ENCODE measurements around the gene TTC22.
A peak's percentile ranks its signal among the peaks of the same experiment; 100 is the strongest.

TTC22 gene

DNA sequence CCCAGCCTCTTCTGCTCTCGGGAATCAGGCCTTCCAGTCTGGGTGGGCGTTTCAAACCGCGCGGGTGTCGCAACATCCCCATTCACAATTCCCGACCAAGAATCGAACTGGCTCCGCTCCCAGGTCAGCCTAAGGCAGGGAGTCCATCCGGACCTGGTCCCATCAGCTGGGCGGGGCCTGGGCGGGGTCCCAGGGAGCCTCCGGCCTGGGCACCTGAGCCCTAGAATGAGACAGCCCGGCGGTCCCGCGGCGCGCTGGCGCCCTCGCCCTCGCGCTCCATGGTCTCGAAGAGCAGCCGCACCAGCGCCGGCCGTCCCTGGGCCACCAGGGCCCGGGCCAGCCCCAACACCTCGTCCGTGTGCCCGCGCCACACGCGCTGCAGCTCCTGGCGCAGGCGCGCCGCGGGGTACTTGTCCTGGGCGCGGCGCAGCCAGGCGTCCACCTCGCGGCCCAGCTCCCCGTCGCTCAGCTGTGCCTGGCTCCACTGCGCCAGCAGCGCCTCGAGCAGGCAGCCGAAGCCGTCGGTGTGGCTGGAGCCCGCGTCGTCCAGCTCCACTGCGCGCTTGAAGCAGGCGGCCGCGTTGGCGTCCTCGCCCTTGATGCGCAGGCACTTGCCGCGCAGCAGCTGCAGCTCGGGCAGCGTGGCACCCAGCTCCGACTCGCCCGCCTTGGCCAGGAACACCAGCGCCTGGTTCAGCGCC lies 19.9 kb downstream of the TTC22 start:
- DNase-seq: no peak

DNA sequence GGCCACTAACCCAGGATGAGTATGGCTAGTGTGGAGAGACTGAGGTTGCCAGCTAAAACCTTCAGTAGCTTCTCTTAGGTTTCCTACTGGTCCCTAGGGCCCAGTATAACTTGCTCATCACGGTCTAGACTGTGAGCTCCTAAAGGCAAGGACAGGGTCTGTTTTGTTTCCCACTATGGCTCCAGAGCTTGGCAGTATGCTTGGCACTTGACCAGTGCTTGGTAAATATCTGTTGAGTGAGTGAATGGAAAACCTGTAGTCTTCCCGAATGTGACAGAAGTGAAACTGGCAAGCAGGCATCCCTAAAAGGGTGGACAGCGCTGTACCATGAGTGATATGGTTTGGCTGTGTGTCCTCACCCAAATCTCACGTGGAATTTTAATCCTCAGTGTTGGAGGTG lies 23.7 kb downstream of the TTC22 start:
- DNase-seq: peak; percentile 36

GRCh38 chr1:54777011-54777410 lies 24.1 kb downstream of the TTC22 start:
- peak; percentile 69 for DNase-seq

GRCh38 chr1:54775828-54776721 lies 25.0 kb downstream of the TTC22 start:
- DNase-seq: peak; percentile 79

DNA sequence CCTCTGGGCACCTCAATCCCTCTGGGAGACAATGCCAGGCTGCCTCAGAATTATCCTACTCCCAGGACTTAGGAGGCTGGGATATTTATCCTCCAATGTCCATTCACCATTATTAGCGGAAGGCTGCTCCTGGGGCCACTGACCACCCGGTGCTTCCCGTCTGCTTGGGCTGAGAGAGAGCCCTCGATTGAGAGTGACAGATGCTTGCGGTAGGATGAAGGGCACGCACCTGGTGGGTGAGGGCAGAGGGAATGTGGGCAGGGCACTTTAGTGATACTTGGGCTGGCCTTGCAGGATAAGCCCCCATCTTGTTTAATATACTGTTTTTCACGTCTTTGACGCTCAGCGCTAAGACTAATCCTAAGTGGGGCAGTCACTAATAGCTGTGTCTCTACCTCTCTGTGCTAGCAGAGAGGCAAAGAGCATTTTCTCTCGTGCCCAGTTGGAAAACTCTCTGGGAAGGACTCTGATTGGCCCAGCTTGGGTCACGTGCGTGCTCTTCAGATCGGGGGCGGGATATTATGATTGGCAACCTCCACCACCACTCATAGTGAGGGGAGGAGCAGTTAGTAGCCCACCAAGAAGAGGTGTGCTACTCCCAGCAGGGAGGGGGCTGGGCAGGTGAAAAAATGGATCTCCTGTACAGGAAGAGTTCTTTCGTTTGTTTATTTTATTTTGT lies 26.2 kb downstream of the TTC22 start:
- DNase-seq: peak; percentile 57

DNA sequence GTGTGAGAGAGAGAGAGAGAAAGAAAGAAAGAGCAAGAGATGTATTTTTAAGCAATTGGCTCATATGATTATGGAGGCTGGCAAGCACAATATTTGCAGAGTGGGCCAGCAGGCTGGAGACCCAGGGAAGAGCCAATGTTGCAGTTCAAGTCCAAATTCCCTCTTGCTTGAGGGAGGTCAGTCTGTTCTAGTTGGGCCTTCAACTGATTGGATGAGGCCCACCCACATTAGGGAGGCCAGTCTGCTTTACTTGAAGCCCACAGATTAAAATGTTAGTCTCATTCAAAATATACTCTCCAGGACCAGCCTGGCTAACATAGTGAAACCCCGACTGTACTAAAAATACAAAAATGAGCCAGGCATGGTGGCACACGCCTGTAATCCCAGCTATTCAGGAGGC lies 28.2 kb downstream of the TTC22 start:
- DNase-seq: no peak

- peak; percentile 57 for DNase-seq
These were observed 33.0 kb downstream of the TTC22 start for GRCh38 chr1:54768093-54768492.

- DNase-seq: no peak
These were observed 33.6 kb downstream of the TTC22 start for GRCh38 chr1:54767526-54767925.

- peak; percentile 92 for DNase-seq
These were observed 34.4 kb downstream of the TTC22 start for GRCh38 chr1:54766726-54767125.

- no peak for DNase-seq
These were observed 36.1 kb downstream of the TTC22 start for GRCh38 chr1:54764922-54765561.

DNA sequence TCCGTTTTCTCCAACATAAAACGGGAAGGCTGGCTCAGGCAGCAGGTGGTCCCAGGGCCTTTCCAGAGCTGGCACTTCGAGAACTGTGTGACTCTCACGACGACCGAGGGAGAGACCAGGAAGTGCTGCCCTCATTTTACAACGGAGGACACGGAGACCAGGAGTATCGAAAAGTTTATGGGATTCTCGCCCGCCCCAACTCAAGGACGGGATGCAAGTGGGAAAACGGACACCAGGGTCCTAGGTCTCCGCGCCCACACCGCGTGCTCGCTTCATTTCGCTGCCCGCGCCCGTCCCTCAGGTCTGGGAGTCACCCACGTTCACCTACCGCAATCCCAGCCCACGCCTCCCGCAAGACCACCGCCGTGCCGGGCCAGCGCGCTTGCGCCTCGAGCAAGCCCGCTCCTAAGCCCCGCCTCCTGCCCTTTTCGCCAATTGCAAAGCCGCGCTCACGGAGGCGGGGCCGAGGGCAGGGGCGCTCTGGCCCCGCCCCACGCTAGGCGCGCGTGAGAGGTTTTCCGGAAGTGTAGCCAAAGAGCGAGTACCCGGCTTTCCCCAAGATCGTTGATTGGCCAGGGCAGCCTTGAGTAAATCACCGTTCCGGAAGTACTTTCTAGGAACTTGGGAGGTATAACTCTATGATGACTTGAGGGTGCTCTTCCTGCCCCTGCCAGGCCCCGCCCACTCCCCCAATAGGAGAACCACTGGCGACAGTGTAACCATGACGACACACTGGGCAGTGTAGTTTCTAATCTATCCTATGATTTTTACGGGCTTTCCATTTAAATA lies 36.8 kb downstream of the TTC22 start, which contains the start of gene PARS2:
PARS2 (minus strand) TSS at position 391 of the 789 bp plus-strand sequence. CDS start 5,362 bp downstream, outside the sequence.
- DNase-seq: peak; percentile 98

DNA sequence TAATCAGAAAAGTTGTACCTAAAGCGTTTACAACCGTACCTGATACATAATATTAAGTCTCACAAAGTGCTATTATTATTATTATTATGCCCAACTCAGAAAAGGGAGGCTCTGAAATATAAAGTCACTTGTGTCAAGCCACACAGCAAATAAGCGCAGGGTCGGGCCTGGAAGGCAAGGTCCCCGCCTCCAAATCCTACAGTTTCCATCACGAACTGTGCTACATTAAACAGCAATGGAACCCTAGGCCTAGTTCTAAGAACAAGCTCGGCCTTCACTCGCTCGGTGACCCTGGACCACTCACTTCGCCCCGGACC lies 37.3 kb downstream of the TTC22 start:
- no peak for DNase-seq

DNA sequence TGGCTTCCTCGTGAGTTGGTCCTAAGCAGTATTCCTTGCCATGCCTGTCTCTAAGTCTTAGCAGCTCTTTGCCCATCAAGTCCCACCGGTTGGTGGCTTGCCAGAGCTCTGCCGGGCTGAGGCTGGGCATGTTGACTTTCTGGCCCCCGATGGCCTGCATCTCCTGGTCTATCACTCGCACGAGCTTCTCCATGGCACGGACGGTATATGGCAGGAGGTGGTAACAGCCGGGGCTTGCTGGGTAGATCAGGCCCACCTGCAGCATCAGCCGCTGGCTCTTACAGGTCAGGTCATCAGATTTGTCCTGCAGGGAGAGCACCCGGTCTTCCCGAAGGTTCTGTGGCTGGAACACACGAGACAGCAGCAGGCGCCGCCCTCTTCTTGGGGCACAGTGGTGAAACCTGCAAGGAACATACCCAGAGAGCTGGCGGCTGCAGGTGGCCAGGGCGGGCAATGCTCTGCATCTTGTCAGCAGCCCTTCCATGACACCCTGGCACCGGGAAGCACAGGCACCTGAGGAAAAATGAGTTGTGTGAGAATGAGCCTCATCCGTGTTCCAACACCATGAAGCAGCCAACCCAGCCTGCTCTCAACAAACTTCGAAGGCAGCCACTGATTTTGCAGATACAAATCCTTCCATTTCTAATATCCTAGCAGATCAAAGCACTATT lies 42.3 kb downstream of the TTC22 start:
- no peak for DNase-seq

GRCh38 chr1:54757833-54758232 lies 43.3 kb downstream of the TTC22 start:
- no peak for DNase-seq

DNA sequence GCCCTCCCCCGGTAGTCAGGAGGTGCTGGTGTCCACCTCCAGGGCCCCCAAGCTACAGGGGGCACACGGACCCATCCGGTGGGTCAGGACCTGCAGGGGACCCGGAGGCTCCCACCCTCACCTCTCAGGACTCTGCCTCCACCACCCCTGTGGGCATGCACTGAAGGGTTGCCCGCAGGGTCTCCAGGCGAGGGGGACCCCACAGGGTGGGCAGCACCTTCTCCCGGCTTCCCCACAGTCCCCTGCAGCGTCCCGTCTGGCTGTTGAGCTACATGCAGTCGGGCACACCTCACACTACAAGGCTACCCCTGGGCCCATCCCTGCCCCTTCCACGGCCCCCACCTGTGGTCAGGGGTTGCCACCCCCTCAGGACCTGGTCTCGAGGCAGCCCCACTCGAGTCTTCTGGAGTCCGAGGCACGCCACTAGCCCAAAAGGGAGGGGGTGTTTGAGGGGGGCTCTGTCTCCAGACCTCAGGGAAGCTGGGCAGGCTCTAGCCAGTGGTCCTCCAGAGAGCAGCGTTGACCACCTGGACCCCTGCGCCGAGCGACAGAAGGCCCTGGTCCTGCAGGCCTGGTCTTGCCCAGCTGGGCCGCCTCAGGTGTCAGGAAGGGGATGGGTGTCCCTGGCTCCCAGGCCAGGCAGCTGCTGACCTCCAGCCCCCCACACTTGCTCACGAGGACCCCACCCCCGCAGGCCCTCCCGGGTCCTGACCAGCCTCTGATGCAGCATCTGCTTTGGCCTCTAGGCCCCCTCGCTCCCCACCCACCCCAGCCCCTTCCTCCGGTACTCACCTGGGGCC lies 46.4 kb downstream of the TTC22 start:
- no peak for DNase-seq

DNA sequence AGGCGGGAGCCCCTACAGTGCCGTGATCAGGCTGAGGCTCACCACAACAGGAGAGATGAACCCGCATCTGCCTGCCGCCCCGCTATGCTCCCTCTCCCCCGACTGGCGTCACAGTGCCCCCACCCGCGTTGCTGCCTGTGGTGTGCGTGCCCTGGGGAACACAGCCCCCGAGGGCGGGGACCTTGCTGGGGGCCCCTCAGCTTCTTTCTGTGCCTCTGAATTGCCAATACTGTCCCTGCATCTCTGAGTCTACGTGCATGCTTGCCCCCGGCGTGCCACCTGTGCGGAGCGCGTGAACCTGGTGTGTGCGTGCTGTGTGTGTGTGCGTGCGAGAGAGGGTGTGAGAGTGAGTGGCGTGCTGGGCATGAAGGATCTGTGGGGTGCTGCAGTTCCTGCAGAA lies 47.1 kb downstream of the TTC22 start:
- DNase-seq: no peak

GRCh38 chr1:54751426-54751825 lies 49.7 kb downstream of the TTC22 start:
- DNase-seq: no peak

- no peak for DNase-seq
These were observed 50.5 kb downstream of the TTC22 start for GRCh38 chr1:54750596-54750995.

GRCh38 chr1:54748094-54748835 lies 52.9 kb downstream of the TTC22 start:
- no peak for DNase-seq

- no peak for DNase-seq
These were observed 55.3 kb downstream of the TTC22 start for GRCh38 chr1:54745864-54746263.
